Neural progenitor cell (in vitro differentiated cells): ENCODE results near the gene CD2AP. TPM values are rescaled to one million over a fixed set of nuclear protein-coding genes. Genes with fewer than 3 reads are reported as not detected.

Experiments used
- DNase-seq: peaks from one replicate; pipeline ENCODE4 v3.0.0-alpha.2; 2016; ENCODE audit warnings: low spot score
- H2AFZ ChIP-seq: fragments of 200-600 bp; sonication (generic); replicated peaks from 2 replicates; pipeline ENCODE4 v1.6.1; 2016; ENCODE audit warnings: antibody characterized with exemption
- H3F3A ChIP-seq: fragments of 200-600 bp; sonication (generic); 2 replicates; pipeline ENCODE4 v1.6.1; 2016; ENCODE audit warnings: antibody characterized with exemption, low read depth
- H3K27ac ChIP-seq: fragments of 200-600 bp; sonication (generic); 2 replicates; pipeline ENCODE4 v1.5.1; 2016; ENCODE audit warnings: mild to moderate bottlenecking
- H3K27me3 ChIP-seq: fragments of 200-600 bp; sonication (generic); 2 replicates; pipeline ENCODE4 v1.6.1; 2016; ENCODE audit warnings: mild to moderate bottlenecking, moderate library complexity
- H3K36me3 ChIP-seq: fragments of 200-600 bp; sonication (generic); 2 replicates; pipeline ENCODE4 v1.5.1; 2016
- H3K4me1 ChIP-seq: fragments of 200-600 bp; sonication (generic); 2 replicates; pipeline ENCODE4 v1.6.1; 2016; ENCODE audit warnings: mixed run types
- H3K4me2 ChIP-seq: fragments of 200-600 bp; sonication (generic); 2 replicates; pipeline ENCODE4 v1.6.1; 2016
- H3K4me3 ChIP-seq: fragments of 200-600 bp; sonication (generic); 2 replicates; pipeline ENCODE4 v1.5.1; 2016
- H3K79me2 ChIP-seq: fragments of 200-600 bp; sonication (generic); 2 replicates; pipeline ENCODE4 v1.6.1; 2016; ENCODE audit warnings: low read depth
- H3K9ac ChIP-seq: fragments of 200-600 bp; sonication (generic); 2 replicates; pipeline ENCODE4 v1.6.1; 2016
- H3K9me3 ChIP-seq: fragments of 200-600 bp; sonication (generic); 2 replicates; pipeline ENCODE4 v1.5.1; 2016; ENCODE audit warnings: low read depth
- H4K20me1 ChIP-seq: fragments of 200-600 bp; sonication (generic); 2 replicates; pipeline ENCODE4 v1.6.1; 2016; ENCODE audit warnings: low read depth
- H3K27ac Mint-ChIP-seq: 3 replicates; pipeline ENCODE4 v1.8.0; 2021; ENCODE audit warnings: mixed read lengths
- H3K27me3 Mint-ChIP-seq: 2 replicates; pipeline ENCODE4 v1.8.0; 2022; ENCODE audit warnings: low read depth, mild to moderate bottlenecking, inconsistent platforms, moderate library complexity, mixed read lengths; ENCODE audit not compliant: insufficient read depth
- H3K36me3 Mint-ChIP-seq: 3 replicates; pipeline ENCODE4 v1.8.0; 2021; ENCODE audit warnings: mixed read lengths
- H3K4me1 Mint-ChIP-seq: 3 replicates; pipeline ENCODE4 v1.8.0; 2021; ENCODE audit warnings: mixed read lengths
- H3K4me3 Mint-ChIP-seq: 3 replicates; pipeline ENCODE4 v1.8.0; 2021; ENCODE audit warnings: mild to moderate bottlenecking, moderate library complexity, mixed read lengths
- H3K9me3 Mint-ChIP-seq: 3 replicates; pipeline ENCODE4 v1.8.0; 2020; ENCODE audit warnings: mixed read lengths
- EZH2 ChIP-seq: fragments of 200-600 bp; sonication (generic); IDR thresholded peaks from 2 replicates; pipeline ENCODE4 v1.6.1; 2017; ENCODE audit warnings: antibody characterized with exemption, mild to moderate bottlenecking, moderate library complexity
- EZH2phosphoT487 ChIP-seq: fragments of 200-600 bp; sonication (generic); IDR thresholded peaks from 2 replicates; pipeline ENCODE4 v1.6.1; 2017; ENCODE audit warnings: antibody characterized with exemption
- total RNA-seq: library from RNA; depleted of rRNA; stranded (reverse); fragments of >200 nt; gene quantifications from 2 replicates; pipeline ENCODE4 v1.2.3, GENCODE V29; 2015; ENCODE audit warnings: low replicate concordance
- TF ChIP-seq, protein P1 (sequence below): fragments of 200-600 bp; sonication (generic); IDR thresholded peaks from 2 replicates; pipeline ENCODE4 v1.5.1; 2017; ENCODE audit warnings: antibody characterized with exemption, mild to moderate bottlenecking

CD2AP gene
- total RNA-seq, 1 donor from 2014 or later: 55.3 TPM

DNA sequence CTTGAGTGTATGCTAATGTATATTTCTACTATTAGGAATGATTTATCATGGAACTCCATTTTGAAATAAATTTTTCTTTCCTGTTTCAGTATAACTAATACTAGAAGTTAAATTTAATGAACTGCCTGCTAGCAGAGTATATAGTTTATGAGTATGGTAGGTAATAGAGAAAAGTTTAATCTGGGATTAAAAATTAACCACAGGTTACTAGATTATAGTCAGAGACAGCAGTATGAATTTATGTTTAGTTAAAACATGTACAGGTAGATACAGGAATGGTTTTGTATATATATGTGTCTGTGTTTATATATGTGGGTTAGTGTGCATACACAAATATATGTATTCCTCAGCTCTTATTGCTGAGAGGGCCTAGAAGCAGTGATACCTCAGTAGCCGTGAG is 32.3 kb downstream of the CD2AP start:
- no peak overlapping the region for H3K4me3 Mint-ChIP-seq
- H3K27ac Mint-ChIP-seq: no peak overlapping the region
- no peak overlapping the region for H3K4me3 ChIP-seq
- no peaks in the 10 kb centered on the region for H3K27me3 ChIP-seq
- H3K36me3 Mint-ChIP-seq: peaks cover 54% of the 10 kb centered on the region
- peaks cover 15% of the 10 kb centered on the region for H3K36me3 ChIP-seq
- no peak overlapping the region for H2AFZ ChIP-seq
- no peak overlapping the region for H3K4me2 ChIP-seq
- DNase-seq: no peak
- no peaks in the 10 kb centered on the region for H3K4me1 ChIP-seq
- peaks cover 80% of the 10 kb centered on the region for H3K79me2 ChIP-seq
- H3K4me1 Mint-ChIP-seq: no peaks in the 10 kb centered on the region
- no peaks in the 10 kb centered on the region for H3K9me3 ChIP-seq
- H3K9ac ChIP-seq: no peak overlapping the region
- TF ChIP-seq EZH2phosphoT487: no peak
- TF ChIP-seq, protein P1, sequence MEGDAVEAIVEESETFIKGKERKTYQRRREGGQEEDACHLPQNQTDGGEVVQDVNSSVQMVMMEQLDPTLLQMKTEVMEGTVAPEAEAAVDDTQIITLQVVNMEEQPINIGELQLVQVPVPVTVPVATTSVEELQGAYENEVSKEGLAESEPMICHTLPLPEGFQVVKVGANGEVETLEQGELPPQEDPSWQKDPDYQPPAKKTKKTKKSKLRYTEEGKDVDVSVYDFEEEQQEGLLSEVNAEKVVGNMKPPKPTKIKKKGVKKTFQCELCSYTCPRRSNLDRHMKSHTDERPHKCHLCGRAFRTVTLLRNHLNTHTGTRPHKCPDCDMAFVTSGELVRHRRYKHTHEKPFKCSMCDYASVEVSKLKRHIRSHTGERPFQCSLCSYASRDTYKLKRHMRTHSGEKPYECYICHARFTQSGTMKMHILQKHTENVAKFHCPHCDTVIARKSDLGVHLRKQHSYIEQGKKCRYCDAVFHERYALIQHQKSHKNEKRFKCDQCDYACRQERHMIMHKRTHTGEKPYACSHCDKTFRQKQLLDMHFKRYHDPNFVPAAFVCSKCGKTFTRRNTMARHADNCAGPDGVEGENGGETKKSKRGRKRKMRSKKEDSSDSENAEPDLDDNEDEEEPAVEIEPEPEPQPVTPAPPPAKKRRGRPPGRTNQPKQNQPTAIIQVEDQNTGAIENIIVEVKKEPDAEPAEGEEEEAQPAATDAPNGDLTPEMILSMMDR: no peak
- TF ChIP-seq EZH2: no peak
- H3K9me3 Mint-ChIP-seq: peaks cover 48% of the 10 kb centered on the region
- H3F3A ChIP-seq: no peaks in the 10 kb centered on the region
- H3K27ac ChIP-seq: no peak overlapping the region
- H3K27me3 Mint-ChIP-seq: peaks cover 5% of the 10 kb centered on the region
- H4K20me1 ChIP-seq: no peaks in the 10 kb centered on the region

DNA sequence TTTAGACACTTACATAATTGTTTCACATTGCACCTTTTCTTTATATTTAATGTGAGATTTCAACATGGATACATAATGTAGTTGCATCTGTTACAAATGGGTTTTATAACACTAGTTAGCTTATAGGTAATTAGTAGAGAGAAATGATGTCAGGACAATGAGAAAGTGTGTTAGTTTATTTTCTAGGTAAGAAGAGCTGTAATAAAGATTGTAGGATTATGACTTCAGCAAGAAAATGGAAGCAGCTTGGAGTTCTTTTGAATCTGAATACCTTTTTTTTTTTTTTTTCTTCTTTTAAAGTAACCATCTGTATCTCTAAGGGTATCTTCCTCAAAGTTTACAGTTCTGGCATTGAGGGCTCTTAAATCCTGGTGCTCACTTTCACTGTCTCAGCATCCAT is 35.3 kb downstream of the CD2AP start:
- Histone ChIP-seq H3K4me3 (no peak overlapping the region), H2AFZ (no peak overlapping the region), H3K4me1 (no peaks in the 10 kb centered on the region), H3K4me2 (no peak overlapping the region), H3K9ac (no peak overlapping the region), H3K9me3 (no peaks in the 10 kb centered on the region), H3K27me3 (no peaks in the 10 kb centered on the region), H3K27ac (no peak overlapping the region), H3F3A (no peaks in the 10 kb centered on the region), H4K20me1 (no peaks in the 10 kb centered on the region), H3K36me3 (peaks cover 15% of the 10 kb centered on the region), H3K79me2 (peaks cover 96% of the 10 kb centered on the region)
- Mint-ChIP-seq H3K27ac (no peak overlapping the region), H3K9me3 (peaks cover 33% of the 10 kb centered on the region), H3K4me1 (no peaks in the 10 kb centered on the region), H3K27me3 (no peaks in the 10 kb centered on the region), H3K4me3 (no peak overlapping the region), H3K36me3 (peaks cover 55% of the 10 kb centered on the region)
- TF ChIP-seq, protein P1: no peak
- TF ChIP-seq EZH2 (no peak), EZH2phosphoT487 (no peak)
- DNase-seq: no peak

DNA sequence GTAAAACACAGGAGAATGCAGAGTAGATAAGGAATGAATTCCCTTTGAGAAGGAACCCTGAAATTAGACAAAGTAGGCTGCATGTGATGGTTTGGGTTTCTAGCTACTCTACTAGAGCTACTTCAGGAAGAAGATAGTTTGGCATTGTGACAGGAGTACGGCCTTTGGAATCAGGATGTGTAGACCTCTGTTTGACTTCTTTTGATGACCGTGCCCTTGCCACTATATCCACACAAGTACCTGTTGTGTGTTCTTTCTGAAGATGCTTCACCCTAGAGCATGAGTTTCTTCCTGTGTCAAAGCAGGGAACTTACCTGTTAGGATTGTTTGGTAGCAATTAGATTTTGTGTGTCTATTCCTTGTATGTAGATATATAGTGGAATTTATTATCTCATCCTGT is 41.7 kb downstream of the CD2AP start:
- no peak for DNase-seq
- Mint-ChIP-seq H3K9me3 (no peaks in the 10 kb centered on the region), H3K4me3 (no peak overlapping the region), H3K27ac (no peak overlapping the region), H3K36me3 (peaks cover 17% of the 10 kb centered on the region), H3K27me3 (no peaks in the 10 kb centered on the region), H3K4me1 (no peaks in the 10 kb centered on the region)
- TF ChIP-seq EZH2phosphoT487: no peak
- TF ChIP-seq, protein P1: no peak
- no peak for TF ChIP-seq EZH2
- Histone ChIP-seq H3K79me2 (peaks cover 99% of the 10 kb centered on the region), H3K27ac (no peak overlapping the region), H3K9ac (no peak overlapping the region), H3K4me3 (no peak overlapping the region), H3K27me3 (no peaks in the 10 kb centered on the region), H2AFZ (no peak overlapping the region), H3K4me1 (no peaks in the 10 kb centered on the region), H3K9me3 (no peaks in the 10 kb centered on the region), H4K20me1 (peaks cover 18% of the 10 kb centered on the region), H3K4me2 (no peak overlapping the region), H3F3A (no peaks in the 10 kb centered on the region), H3K36me3 (no peaks in the 10 kb centered on the region)
